OCI-LY1 (cell line): Measurements from ENCODE around the gene LHFPL2.

Experiments used
- EZH2 ChIP-seq: fragments of 200-600 bp; sonication (generic), shearing (Covaris generic); IDR thresholded peaks from 2 replicates; pipeline ENCODE4 v1.8.0; 2017; ENCODE audit warnings: borderline replicate concordance, mixed run types, mild to moderate bottlenecking, antibody characterized with exemption, low read length, moderate library complexity, mixed read lengths
- TF ChIP-seq, protein P1 (sequence below): fragments of 200-600 bp; sonication (generic), shearing (Covaris generic); IDR thresholded peaks from 2 replicates; pipeline ENCODE4 v1.5.1; 2017; ENCODE audit warnings: mild to moderate bottlenecking, antibody characterized with exemption, low read length, moderate library complexity, mixed read lengths

DNA sequence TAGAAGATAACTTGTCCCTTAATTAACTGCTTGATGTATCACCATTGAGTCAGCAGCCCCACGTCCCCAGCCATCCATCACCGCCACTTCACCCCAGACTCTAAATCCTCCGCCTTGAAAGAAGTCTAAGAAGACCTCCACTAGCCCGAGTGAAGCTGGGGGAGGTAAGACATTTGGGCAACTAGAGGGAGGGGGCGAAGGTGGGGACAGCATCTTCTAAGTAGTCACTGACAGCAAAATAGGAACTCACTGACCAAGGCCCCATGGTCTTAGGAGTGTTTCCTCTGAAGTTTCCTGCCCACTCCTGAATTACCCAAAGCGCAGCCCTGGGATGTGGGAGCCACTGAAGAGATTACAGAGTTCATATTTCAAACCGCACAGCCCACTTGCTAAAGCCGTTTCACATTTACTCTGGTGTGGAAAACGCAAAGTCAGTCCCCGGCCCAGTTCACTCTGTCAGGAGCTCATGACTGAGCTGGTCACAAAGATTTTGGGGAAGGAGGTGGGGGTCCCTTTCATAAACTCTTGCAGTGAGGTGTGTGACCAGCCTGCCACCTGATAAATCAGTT, 107.4 kb downstream of the LHFPL2 start:
- TF ChIP-seq, protein P1, sequence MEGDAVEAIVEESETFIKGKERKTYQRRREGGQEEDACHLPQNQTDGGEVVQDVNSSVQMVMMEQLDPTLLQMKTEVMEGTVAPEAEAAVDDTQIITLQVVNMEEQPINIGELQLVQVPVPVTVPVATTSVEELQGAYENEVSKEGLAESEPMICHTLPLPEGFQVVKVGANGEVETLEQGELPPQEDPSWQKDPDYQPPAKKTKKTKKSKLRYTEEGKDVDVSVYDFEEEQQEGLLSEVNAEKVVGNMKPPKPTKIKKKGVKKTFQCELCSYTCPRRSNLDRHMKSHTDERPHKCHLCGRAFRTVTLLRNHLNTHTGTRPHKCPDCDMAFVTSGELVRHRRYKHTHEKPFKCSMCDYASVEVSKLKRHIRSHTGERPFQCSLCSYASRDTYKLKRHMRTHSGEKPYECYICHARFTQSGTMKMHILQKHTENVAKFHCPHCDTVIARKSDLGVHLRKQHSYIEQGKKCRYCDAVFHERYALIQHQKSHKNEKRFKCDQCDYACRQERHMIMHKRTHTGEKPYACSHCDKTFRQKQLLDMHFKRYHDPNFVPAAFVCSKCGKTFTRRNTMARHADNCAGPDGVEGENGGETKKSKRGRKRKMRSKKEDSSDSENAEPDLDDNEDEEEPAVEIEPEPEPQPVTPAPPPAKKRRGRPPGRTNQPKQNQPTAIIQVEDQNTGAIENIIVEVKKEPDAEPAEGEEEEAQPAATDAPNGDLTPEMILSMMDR = no peak
- no peak for TF ChIP-seq EZH2
